Hepatocyte (in vitro differentiated cells): ENCODE data around the gene NUDT16L1.

Experiments used
- EZH2 ChIP-seq: fragments of 200-600 bp; sonication (generic); IDR thresholded peaks from 2 replicates; pipeline ENCODE4 v1.6.1; 2016; ENCODE audit warnings: antibody characterized with exemption, mild to moderate bottlenecking, borderline replicate concordance
- EZH2phosphoT487 ChIP-seq: fragments of 200-600 bp; sonication (generic); IDR thresholded peaks from one replicate; pipeline ENCODE4 v1.6.1; 2018; ENCODE audit warnings: antibody characterized with exemption, mild to moderate bottlenecking, low read depth, moderate library complexity; ENCODE audit not compliant: unreplicated experiment, severe bottlenecking
- TF ChIP-seq, protein P1 (sequence below): fragments of 200-600 bp; sonication (generic); IDR thresholded peaks from 2 replicates; pipeline ENCODE4 v1.5.1; 2016; ENCODE audit warnings: antibody characterized with exemption, mild to moderate bottlenecking; ENCODE audit not compliant: poor library complexity

DNA sequence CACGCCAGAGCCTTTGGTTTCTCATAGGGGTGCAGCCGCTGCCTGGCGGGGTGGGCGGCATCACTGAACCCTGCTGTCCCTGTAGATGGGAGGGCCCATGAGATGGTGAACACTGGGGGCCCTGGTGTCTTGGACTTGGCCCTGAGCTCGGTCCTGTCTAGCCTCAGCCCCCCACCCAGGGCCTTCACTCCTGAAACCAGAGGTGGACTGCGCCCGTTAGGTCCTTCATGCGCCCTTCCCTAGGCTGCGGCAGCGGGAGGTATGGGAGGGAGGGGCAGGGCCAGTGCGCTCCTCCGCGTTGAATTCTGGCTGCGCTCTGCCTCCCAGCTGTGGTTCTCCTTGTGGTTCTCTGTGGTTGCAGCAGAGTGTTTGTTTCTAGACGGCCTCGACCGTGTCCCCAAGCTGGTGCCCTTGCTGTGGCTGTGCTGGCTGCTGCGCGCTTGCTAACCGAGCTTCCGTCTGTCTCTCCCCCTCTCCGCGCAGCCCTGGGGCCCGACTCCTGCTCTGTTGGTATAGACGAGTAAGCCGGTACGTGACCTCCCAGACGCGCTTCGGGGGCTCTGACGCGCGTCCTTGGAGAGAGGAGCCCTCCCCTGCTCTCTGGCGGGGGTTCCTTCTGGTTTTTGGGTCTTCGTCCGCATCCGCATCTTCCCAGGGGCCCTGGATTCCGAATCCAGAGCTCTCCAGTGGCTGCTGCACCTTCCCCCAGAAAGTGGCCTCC is 7.4 kb upstream of the NUDT16L1 start:
- TF ChIP-seq, protein P1, sequence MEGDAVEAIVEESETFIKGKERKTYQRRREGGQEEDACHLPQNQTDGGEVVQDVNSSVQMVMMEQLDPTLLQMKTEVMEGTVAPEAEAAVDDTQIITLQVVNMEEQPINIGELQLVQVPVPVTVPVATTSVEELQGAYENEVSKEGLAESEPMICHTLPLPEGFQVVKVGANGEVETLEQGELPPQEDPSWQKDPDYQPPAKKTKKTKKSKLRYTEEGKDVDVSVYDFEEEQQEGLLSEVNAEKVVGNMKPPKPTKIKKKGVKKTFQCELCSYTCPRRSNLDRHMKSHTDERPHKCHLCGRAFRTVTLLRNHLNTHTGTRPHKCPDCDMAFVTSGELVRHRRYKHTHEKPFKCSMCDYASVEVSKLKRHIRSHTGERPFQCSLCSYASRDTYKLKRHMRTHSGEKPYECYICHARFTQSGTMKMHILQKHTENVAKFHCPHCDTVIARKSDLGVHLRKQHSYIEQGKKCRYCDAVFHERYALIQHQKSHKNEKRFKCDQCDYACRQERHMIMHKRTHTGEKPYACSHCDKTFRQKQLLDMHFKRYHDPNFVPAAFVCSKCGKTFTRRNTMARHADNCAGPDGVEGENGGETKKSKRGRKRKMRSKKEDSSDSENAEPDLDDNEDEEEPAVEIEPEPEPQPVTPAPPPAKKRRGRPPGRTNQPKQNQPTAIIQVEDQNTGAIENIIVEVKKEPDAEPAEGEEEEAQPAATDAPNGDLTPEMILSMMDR, result no peak
- no peak for TF ChIP-seq EZH2
- no peak for TF ChIP-seq EZH2phosphoT487
